Spleen (tissue), 7 donors: ENCODE data around the gene USP32.
"Not testable (repeated sequence)": the region's sequence is repeated elsewhere in the genome, so short reads cannot be mapped to it uniquely, and the experiment has no call there.

Experiments
- POLR2A ChIP-seq, 3 donors: fragments of 450-650 bp; IDR thresholded peaks; one replicate each; pipeline ENCODE4 v1.5.1; 2017; ENCODE audit warnings: antibody characterized with exemption in 3 of 3, mild to moderate bottlenecking in 1 of 3
- POLR2AphosphoS5 ChIP-seq, 3 donors: sonication (generic); formaldehyde crosslinking; IDR thresholded peaks; one replicate each; pipeline ENCODE4 v1.5.1; 2017; ENCODE audit warnings: antibody characterized with exemption in 3 of 3
- TF ChIP-seq, protein P1 (sequence below), 11 experiments: fragments of 200-600 bp in 7 of 11; fragments of 450-650 bp in 4 of 11; sonication (generic) in 4 of 11; IDR thresholded peaks in 8 of 11; conservative IDR thresholded peaks in 3 of 11; 1 replicate in 7 of 11; 2 replicates in 4 of 11; pipeline versions ENCODE4 v1.4.0 to v1.8.0; 2016 to 2021; ENCODE audit warnings: antibody characterized with exemption in 11 of 11, inconsistent platforms in 4 of 11, mild to moderate bottlenecking in 1 of 11
- donor health status: DM: no; HTN: no; CAD: no; lungs with moderate emphysema.
- donor health status: DM: no; HTN: no; CAD: no.
- donor health status: DM: no; HTN: no; CAD: no.

DNA sequence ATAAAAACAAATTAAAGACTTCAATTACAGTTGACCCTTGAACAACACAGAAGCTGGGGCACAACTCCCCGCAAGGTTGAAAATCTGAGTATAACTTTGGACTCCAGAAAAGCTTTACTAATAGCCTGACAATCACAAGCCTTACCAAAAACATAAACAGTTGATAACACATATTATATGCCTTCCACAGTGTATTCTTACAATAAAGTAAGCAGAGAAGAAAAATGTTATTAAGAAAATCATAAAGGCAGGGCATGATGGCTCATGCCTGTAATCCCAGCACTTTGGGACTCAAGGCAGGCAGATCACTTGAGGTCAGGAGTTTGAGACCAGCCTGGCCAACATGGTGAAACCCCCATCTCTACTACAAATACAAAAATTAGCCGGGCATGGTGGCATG lies 58.9 kb downstream of the USP32 start:
- TF ChIP-seq, protein P1, sequence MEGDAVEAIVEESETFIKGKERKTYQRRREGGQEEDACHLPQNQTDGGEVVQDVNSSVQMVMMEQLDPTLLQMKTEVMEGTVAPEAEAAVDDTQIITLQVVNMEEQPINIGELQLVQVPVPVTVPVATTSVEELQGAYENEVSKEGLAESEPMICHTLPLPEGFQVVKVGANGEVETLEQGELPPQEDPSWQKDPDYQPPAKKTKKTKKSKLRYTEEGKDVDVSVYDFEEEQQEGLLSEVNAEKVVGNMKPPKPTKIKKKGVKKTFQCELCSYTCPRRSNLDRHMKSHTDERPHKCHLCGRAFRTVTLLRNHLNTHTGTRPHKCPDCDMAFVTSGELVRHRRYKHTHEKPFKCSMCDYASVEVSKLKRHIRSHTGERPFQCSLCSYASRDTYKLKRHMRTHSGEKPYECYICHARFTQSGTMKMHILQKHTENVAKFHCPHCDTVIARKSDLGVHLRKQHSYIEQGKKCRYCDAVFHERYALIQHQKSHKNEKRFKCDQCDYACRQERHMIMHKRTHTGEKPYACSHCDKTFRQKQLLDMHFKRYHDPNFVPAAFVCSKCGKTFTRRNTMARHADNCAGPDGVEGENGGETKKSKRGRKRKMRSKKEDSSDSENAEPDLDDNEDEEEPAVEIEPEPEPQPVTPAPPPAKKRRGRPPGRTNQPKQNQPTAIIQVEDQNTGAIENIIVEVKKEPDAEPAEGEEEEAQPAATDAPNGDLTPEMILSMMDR (IDR thresholded peaks at IDR 0.05 in 8 of 11, conservative IDR thresholded peaks at IDR 0.05 in 3 of 11), result not testable (repeated sequence)
- not testable (repeated sequence) for TF ChIP-seq POLR2A, POLR2AphosphoS5 (IDR thresholded peaks at IDR 0.05)
